ENCODE data around the gene FAM156A.

DNA sequence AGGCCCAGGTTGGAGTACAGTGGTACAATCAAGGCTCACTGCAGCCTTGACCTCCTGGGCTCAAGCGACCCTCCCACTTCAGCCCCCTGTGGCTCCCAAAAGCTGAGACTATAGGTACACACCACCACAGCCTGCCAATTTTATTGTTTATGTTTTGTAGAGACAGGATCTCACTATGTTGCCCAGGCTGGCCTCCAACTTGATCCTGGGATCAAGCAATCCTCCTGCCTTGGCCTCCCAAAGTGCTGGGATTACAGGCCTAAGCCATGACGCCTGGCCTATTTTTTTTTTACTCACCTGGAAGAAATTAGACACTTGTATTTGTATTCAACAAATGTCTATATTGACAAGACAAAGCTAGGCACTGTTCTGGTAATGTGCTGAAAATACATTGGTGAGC lies 25.1 kb downstream of the FAM156A start:
- TF ChIP-seq SPI1 (IDR thresholded peaks at IDR 0.05; ENCODE audit: borderline replicate concordance, low read depth) (no peak), POLR2AphosphoS5 (IDR thresholded peaks at IDR 0.05; ENCODE audit: low read depth) (no peak)
- TF ChIP-seq, protein P1, sequence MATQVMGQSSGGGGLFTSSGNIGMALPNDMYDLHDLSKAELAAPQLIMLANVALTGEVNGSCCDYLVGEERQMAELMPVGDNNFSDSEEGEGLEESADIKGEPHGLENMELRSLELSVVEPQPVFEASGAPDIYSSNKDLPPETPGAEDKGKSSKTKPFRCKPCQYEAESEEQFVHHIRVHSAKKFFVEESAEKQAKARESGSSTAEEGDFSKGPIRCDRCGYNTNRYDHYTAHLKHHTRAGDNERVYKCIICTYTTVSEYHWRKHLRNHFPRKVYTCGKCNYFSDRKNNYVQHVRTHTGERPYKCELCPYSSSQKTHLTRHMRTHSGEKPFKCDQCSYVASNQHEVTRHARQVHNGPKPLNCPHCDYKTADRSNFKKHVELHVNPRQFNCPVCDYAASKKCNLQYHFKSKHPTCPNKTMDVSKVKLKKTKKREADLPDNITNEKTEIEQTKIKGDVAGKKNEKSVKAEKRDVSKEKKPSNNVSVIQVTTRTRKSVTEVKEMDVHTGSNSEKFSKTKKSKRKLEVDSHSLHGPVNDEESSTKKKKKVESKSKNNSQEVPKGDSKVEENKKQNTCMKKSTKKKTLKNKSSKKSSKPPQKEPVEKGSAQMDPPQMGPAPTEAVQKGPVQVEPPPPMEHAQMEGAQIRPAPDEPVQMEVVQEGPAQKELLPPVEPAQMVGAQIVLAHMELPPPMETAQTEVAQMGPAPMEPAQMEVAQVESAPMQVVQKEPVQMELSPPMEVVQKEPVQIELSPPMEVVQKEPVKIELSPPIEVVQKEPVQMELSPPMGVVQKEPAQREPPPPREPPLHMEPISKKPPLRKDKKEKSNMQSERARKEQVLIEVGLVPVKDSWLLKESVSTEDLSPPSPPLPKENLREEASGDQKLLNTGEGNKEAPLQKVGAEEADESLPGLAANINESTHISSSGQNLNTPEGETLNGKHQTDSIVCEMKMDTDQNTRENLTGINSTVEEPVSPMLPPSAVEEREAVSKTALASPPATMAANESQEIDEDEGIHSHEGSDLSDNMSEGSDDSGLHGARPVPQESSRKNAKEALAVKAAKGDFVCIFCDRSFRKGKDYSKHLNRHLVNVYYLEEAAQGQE (IDR thresholded peaks at IDR 0.05; ENCODE audit: insufficient replicate concordance, low read depth), result no peak
- TF ChIP-seq, protein P2, sequence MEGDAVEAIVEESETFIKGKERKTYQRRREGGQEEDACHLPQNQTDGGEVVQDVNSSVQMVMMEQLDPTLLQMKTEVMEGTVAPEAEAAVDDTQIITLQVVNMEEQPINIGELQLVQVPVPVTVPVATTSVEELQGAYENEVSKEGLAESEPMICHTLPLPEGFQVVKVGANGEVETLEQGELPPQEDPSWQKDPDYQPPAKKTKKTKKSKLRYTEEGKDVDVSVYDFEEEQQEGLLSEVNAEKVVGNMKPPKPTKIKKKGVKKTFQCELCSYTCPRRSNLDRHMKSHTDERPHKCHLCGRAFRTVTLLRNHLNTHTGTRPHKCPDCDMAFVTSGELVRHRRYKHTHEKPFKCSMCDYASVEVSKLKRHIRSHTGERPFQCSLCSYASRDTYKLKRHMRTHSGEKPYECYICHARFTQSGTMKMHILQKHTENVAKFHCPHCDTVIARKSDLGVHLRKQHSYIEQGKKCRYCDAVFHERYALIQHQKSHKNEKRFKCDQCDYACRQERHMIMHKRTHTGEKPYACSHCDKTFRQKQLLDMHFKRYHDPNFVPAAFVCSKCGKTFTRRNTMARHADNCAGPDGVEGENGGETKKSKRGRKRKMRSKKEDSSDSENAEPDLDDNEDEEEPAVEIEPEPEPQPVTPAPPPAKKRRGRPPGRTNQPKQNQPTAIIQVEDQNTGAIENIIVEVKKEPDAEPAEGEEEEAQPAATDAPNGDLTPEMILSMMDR (IDR thresholded peaks at IDR 0.05; ENCODE audit: insufficient read depth, low read length), result no peak

All from HL-60 (cell line).